PC-9 (cell line): Measurements from ENCODE around the gene SPPL2C.

Experiments used
- EZH2 ChIP-seq: fragments of 200-600 bp; sonication (generic); IDR thresholded peaks from 2 replicates; pipeline ENCODE4 v1.8.0; 2017; ENCODE audit warnings: antibody characterized with exemption, low read depth
- TF ChIP-seq, protein P1 (sequence below): fragments of 200-600 bp; sonication (generic); conservative IDR thresholded peaks from 2 replicates; pipeline ENCODE4 v1.6.1; 2017; ENCODE audit warnings: mixed run types, antibody characterized with exemption, mild to moderate bottlenecking, moderate library complexity

DNA sequence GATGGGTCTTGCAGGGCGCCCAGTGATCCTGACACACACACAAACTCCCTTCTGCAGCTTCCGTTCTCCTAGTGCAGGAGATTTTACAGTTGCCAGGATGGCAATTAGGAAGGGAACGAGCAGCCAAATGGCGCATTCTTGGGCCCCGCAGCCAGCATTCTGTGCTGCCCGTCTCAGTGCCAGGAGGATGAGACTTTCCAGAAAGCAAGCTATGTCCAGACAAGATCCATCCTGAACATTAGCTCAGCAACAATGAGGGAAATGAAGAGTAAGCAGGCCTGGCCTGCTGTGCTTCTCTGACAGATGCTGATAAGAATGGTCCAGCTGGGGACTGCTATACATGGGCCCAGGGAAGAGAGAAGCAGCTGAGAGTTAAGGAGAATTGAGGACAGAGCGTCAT, 16.5 kb downstream of the SPPL2C start:
- TF ChIP-seq, protein P1, sequence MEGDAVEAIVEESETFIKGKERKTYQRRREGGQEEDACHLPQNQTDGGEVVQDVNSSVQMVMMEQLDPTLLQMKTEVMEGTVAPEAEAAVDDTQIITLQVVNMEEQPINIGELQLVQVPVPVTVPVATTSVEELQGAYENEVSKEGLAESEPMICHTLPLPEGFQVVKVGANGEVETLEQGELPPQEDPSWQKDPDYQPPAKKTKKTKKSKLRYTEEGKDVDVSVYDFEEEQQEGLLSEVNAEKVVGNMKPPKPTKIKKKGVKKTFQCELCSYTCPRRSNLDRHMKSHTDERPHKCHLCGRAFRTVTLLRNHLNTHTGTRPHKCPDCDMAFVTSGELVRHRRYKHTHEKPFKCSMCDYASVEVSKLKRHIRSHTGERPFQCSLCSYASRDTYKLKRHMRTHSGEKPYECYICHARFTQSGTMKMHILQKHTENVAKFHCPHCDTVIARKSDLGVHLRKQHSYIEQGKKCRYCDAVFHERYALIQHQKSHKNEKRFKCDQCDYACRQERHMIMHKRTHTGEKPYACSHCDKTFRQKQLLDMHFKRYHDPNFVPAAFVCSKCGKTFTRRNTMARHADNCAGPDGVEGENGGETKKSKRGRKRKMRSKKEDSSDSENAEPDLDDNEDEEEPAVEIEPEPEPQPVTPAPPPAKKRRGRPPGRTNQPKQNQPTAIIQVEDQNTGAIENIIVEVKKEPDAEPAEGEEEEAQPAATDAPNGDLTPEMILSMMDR: no peak
- TF ChIP-seq EZH2: no peak
